Measurements from ENCODE around the gene WDR53. TPM values are rescaled to one million over a fixed set of nuclear protein-coding genes. Genes with fewer than 3 reads are reported as not detected.
A peak's percentile ranks its signal among the peaks of the same experiment; 100 is the strongest.
"Not testable (repeated sequence)": the region's sequence is repeated elsewhere in the genome, so short reads cannot be mapped to it uniquely, and the experiment has no call there.

WDR53 gene
- total RNA-seq, 2 experiments from 2014 or later = 14.3 to 15.8 TPM

DNA sequence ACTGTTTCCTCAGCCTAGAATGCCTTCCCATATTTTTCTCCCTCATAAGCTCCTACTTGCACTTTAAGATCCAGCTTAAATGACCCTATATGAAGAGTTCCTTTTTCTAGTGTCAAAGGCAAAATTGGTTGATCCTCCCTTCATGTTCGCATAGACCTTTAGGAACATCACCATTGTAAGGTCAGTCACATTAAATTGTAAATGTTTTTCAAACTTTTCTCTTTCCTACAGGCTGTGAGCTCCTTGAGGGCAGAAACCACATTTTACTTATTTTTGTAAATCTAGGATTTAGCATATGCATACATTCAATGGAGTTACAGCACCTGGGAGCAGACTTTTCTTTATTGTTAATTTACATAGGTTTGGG is 54.0 kb downstream of the WDR53 start:
- Mint-ChIP-seq H3K4me3 (no peak overlapping the region), H3K9me3 (peaks cover 15% of the 10 kb centered on the region), H3K27ac (no peak overlapping the region), H3K4me1 (ENCODE audit: low read depth) (no peaks in the 10 kb centered on the region), H3K36me3 (ENCODE audit: low read depth) (peaks cover 3% of the 10 kb centered on the region), H3K27me3 (ENCODE audit: low read depth) (no peaks in the 10 kb centered on the region)
- CTCF ChIA-PET = interaction anchor here (3.0 kb wide), 1 partner anchor 8 kb away, joined by 22 read pairs; no protein-coding TSS in a partner anchor
- no peak for DNase-seq
- intact Hi-C loops (cut with micrococcal nuclease) = no loop called here

GRCh38 chr3:196513697-196514349 is 54.5 kb downstream of the WDR53 start:
- Mint-ChIP-seq H3K36me3 (ENCODE audit: low read depth) (no peaks in the 10 kb centered on the region), H3K27ac (no peak overlapping the region)
- intact Hi-C loops (cut with micrococcal nuclease) = no loop called here

DNA sequence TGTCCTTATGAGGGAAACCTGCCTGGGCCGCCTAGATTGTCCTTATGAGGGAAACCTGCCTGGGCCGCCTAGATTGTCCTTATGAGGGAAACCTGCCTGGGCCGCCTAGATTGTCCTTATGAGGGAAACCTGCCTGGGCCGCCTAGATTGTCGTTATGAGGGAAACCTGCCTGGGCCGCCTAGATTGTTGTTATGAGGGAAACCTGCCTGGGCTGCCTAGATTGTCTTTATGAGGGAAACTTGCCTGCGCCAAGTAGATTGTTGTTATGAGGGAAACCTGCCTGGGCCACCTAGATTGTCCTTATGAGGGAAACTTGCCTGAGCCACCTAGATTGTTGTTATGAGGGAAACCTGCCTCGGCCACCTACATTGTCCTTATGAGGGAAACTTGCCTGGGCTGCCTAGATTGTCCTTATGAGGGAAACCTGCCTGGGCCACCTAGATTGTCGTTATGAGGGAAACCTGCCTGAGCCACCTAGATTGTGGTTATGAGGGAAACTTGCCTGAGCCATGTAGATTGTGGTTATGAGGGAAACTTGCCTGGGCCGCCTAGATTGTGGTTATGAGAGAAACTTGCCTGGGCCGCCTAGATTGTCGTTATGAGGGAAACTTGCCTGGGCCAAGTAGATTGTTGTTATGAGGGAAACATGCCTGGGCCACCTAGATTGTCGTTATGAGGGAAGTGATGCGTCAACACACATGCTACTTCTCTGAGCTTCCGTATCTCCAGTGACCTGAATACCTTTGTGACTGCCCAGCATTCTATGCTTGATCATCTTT is 56.5 kb downstream of the WDR53 start:
- H3K9me3 Mint-ChIP-seq; H3K4me3 Mint-ChIP-seq; H3K27me3 Mint-ChIP-seq (ENCODE audit: low read depth); intact Hi-C loops (cut with micrococcal nuclease); DNase-seq; H3K4me1 Mint-ChIP-seq (ENCODE audit: low read depth); H3K36me3 Mint-ChIP-seq (ENCODE audit: low read depth); H3K27ac Mint-ChIP-seq: not testable (repeated sequence)
- CTCF ChIA-PET = interaction anchor here (0.6 to 3.0 kb wide), 3 partner anchors 10 to 143 kb away, joined by 3 to 22 read pairs (median 3); no protein-coding TSS in a partner anchor

More at GRCh38 chr3:196513697-196514349, 54.5 kb downstream of the WDR53 start:
- CTCF ChIA-PET = interaction anchor here (0.7 to 3.0 kb wide), 4 partner anchors 8 to 40 kb away, joined by 4 to 22 read pairs (median 5); no protein-coding TSS in a partner anchor
- Mint-ChIP-seq H3K9me3 (peaks cover 9% of the 10 kb centered on the region), H3K27me3 (ENCODE audit: low read depth) (no peaks in the 10 kb centered on the region), H3K4me1 (ENCODE audit: low read depth) (no peaks in the 10 kb centered on the region), H3K4me3 (no peak overlapping the region)
- DNase-seq = no peak

- intact Hi-C loops (cut with micrococcal nuclease); H3K9me3 Mint-ChIP-seq; CTCF ChIA-PET: not testable (repeated sequence)
Observed at GRCh38 chr3:196511108-196511507, 57.2 kb downstream of the WDR53 start.

GRCh38 chr3:196506687-196507086 is 61.7 kb downstream of the WDR53 start:
- DNase-seq = no peak
- Mint-ChIP-seq H3K27ac (no peak overlapping the region), H3K27me3 (ENCODE audit: low read depth) (no peaks in the 10 kb centered on the region), H3K4me1 (ENCODE audit: low read depth) (peaks cover 3% of the 10 kb centered on the region), H3K4me3 (no peak overlapping the region), H3K9me3 (peaks cover 8% of the 10 kb centered on the region), H3K36me3 (ENCODE audit: low read depth) (peaks cover 5% of the 10 kb centered on the region)
- intact Hi-C loops (cut with micrococcal nuclease) = loop anchor here (10.0 kb wide), 1 partner anchor 1062 kb away; the partner anchor contains the start of gene ACAP2
- CTCF ChIA-PET = interaction anchor here (6.2 kb wide), 1 partner anchor 17 kb away, joined by 37 read pairs; no protein-coding TSS in a partner anchor

More at GRCh38 chr3:196511108-196511507, 57.2 kb downstream of the WDR53 start:
- H3K27ac Mint-ChIP-seq; H3K36me3 Mint-ChIP-seq (ENCODE audit: low read depth); H3K27me3 Mint-ChIP-seq (ENCODE audit: low read depth); H3K4me1 Mint-ChIP-seq (ENCODE audit: low read depth); DNase-seq; H3K4me3 Mint-ChIP-seq: not testable (repeated sequence)

- intact Hi-C loops (cut with micrococcal nuclease) = loop anchor here (5.0 to 10.0 kb wide), 2 partner anchors 952 to 1060 kb away; partner anchors contain the start of gene ACAP2
- H3K36me3 Mint-ChIP-seq (ENCODE audit: low read depth) = peaks cover 20% of the 10 kb centered on the region
- no peak overlapping the region for H3K27ac Mint-ChIP-seq
- peaks cover 19% of the 10 kb centered on the region for H3K4me1 Mint-ChIP-seq (ENCODE audit: low read depth)
- peak overlapping the region; percentile 88 for H3K4me3 Mint-ChIP-seq
- DNase-seq = no peak
- H3K9me3 Mint-ChIP-seq = peaks cover 8% of the 10 kb centered on the region
- H3K27me3 Mint-ChIP-seq (ENCODE audit: low read depth) = no peaks in the 10 kb centered on the region
- CTCF ChIA-PET = interaction anchor here (6.2 kb wide), 1 partner anchor 19 kb away, joined by 37 read pairs; no protein-coding TSS in a partner anchor
Observed at GRCh38 chr3:196504556-196504955, 63.8 kb downstream of the WDR53 start.

Other genes starting within 250 kb of the WDR53 start
- not detected for gene TM4SF19, start 230.2 kb downstream of the WDR53 start, total RNA-seq
- 10 to 100 TPM; 54.2 to 62.5 TPM for gene UBXN7, start 136.1 kb downstream of the WDR53 start, total RNA-seq
- gene RNF168, start 64.8 kb downstream of the WDR53 start, total RNA-seq = 10 to 100 TPM; 28.9 to 29.1 TPM
- gene SMCO1, start 53.2 kb downstream of the WDR53 start, total RNA-seq = not detected
- gene FBXO45, start 106 bp upstream of the WDR53 start, total RNA-seq = 10 to 100 TPM; 11.8 to 12.8 TPM
- gene NRROS, start 71.1 kb upstream of the WDR53 start, total RNA-seq = 1 to 10 TPM; 8.1 to 9.2 TPM
- 1 to 10 TPM; 3.1 to 4.4 TPM for gene CEP19, start 143.7 kb upstream of the WDR53 start, total RNA-seq
- 10 to 100 TPM; 30.7 to 32.8 TPM for gene PIGX, start 143.8 kb upstream of the WDR53 start, total RNA-seq
- 10 to 100 TPM; 66.6 to 68.4 TPM for gene PAK2, start 171.3 kb upstream of the WDR53 start, total RNA-seq